H1 (cell line): ENCODE data around the gene RABL6. TPM values are rescaled to one million over a fixed set of nuclear protein-coding genes. Genes with fewer than 3 reads are reported as not detected.

Experiments used
- ASH2L ChIP-seq: fragments of 200-600, 300-600 bp; sonication (generic); IDR thresholded peaks from one replicate; pipeline ENCODE4 v1.7.1; 2017; ENCODE audit warnings: low read length
- CBX8 ChIP-seq: fragments of 300-800, 300-1000 bp; sonication (generic); IDR thresholded peaks from 2 replicates; pipeline ENCODE4 v1.7.1; 2016; ENCODE audit warnings: low read depth, low read length, borderline replicate concordance
- CHD1 ChIP-seq: IDR thresholded peaks from 2 replicates; pipeline ENCODE4 v1.6.1; 2012; ENCODE audit warnings: low read depth, low read length, improper control_type of control experiment
- CREB1 ChIP-seq: IDR thresholded peaks from 2 replicates; pipeline ENCODE4 v1.6.1; 2012; ENCODE audit warnings: inconsistent platforms
- EP300 ChIP-seq, 2 experiments: IDR thresholded peaks; 1 replicate in 1 of 2; 2 replicates in 1 of 2; pipeline ENCODE4 v1.6.1; 2011 to 2012; ENCODE audit warnings: low read depth in 2 of 2, low read length in 2 of 2, mild to moderate bottlenecking in 2 of 2, borderline replicate concordance in 1 of 2, inconsistent platforms in 1 of 2, moderate library complexity in 1 of 2
- EZH2 ChIP-seq: fragments of 200-600 bp; sonication (generic); IDR thresholded peaks from 2 replicates; pipeline ENCODE4 v1.7.1; 2012; ENCODE audit warnings: low read depth, mild to moderate bottlenecking, moderate library complexity, low read length, inconsistent platforms; ENCODE audit not compliant: severe bottlenecking
- FOSL1 ChIP-seq: IDR thresholded peaks from 2 replicates; pipeline ENCODE4 v1.6.1; 2011; ENCODE audit warnings: mild to moderate bottlenecking, low read depth, low read length, moderate library complexity; ENCODE audit not compliant: insufficient read depth
- GABPA ChIP-seq: IDR thresholded peaks from 2 replicates; pipeline ENCODE4 v1.6.1; 2011; ENCODE audit warnings: mild to moderate bottlenecking, low read length, moderate library complexity, borderline replicate concordance; ENCODE audit not compliant: insufficient read depth
- HDAC2 ChIP-seq, 2 experiments: fragments of 300-600 bp in 1 of 2; sonication (generic) in 1 of 2; IDR thresholded peaks; 2 replicates each; pipeline ENCODE4 v1.6.1; 2011 to 2012; ENCODE audit warnings: low read depth in 2 of 2, low read length in 2 of 2, mild to moderate bottlenecking in 2 of 2, moderate library complexity in 2 of 2, borderline replicate concordance in 1 of 2, inconsistent platforms in 1 of 2
- JUN ChIP-seq: IDR thresholded peaks from 2 replicates; pipeline ENCODE4 v1.6.1; 2011; ENCODE audit warnings: low read depth, mild to moderate bottlenecking, improper control_type of control experiment, low read length
- JUND ChIP-seq: IDR thresholded peaks from 2 replicates; pipeline ENCODE4 v1.6.1; 2011; ENCODE audit warnings: mild to moderate bottlenecking, improper control_type of control experiment, low read length
- MAX ChIP-seq: IDR thresholded peaks from 2 replicates; pipeline ENCODE4 v1.6.1; 2012; ENCODE audit warnings: inconsistent platforms
- NANOG ChIP-seq: IDR thresholded peaks from 2 replicates; pipeline ENCODE4 v1.6.1; 2011; ENCODE audit warnings: low read length, low read depth, mild to moderate bottlenecking, inconsistent platforms; ENCODE audit not compliant: insufficient read depth, poor library complexity, severe bottlenecking
- PHF8 ChIP-seq: fragments of 200-600 bp; sonication (generic); conservative IDR thresholded peaks from 2 replicates; pipeline ENCODE4 v1.7.1; 2012; ENCODE audit warnings: low read depth, mild to moderate bottlenecking, inconsistent platforms, low read length, moderate library complexity
- POLR2A ChIP-seq, 2 experiments: IDR thresholded peaks; 1 replicate in 1 of 2; 2 replicates in 1 of 2; pipeline ENCODE4 v1.6.1; 2011; ENCODE audit warnings: low read depth in 2 of 2, low read length in 2 of 2, mild to moderate bottlenecking in 2 of 2; ENCODE audit errors: control extremely low read depth in 1 of 2
- POLR2AphosphoS5 ChIP-seq: IDR thresholded peaks from 2 replicates; pipeline ENCODE4 v1.6.1; 2011; ENCODE audit warnings: low read depth, low read length
- RAD21 ChIP-seq, 2 experiments: IDR thresholded peaks in 1 of 2; conservative IDR thresholded peaks in 1 of 2; 2 replicates each; pipeline ENCODE4 v1.6.1; 2011; ENCODE audit warnings: low read depth in 2 of 2, low read length in 2 of 2, improper control_type of control experiment in 1 of 2, inconsistent platforms in 1 of 2, mild to moderate bottlenecking in 1 of 2, moderate library complexity in 1 of 2
- RXRA ChIP-seq: IDR thresholded peaks from 2 replicates; pipeline ENCODE4 v1.6.1; 2011; ENCODE audit warnings: low read depth, mild to moderate bottlenecking, low read length, moderate library complexity; ENCODE audit not compliant: insufficient read depth
- SAP30 ChIP-seq: fragments of 300-600 bp; sonication (generic); IDR thresholded peaks from 2 replicates; pipeline ENCODE4 v1.7.1; 2012; ENCODE audit warnings: low read length, moderate library complexity, mild to moderate bottlenecking, inconsistent platforms; ENCODE audit not compliant: insufficient read depth, insufficient replicate concordance
- SIX5 ChIP-seq: IDR thresholded peaks from 2 replicates; pipeline ENCODE4 v1.6.1; 2011; ENCODE audit warnings: mild to moderate bottlenecking, low read depth, low read length
- SP1 ChIP-seq: IDR thresholded peaks from 2 replicates; pipeline ENCODE4 v1.6.1; 2011; ENCODE audit warnings: low read depth, low read length
- SP2 ChIP-seq: IDR thresholded peaks from 2 replicates; pipeline ENCODE4 v1.6.1; 2012; ENCODE audit warnings: mild to moderate bottlenecking, low read length, inconsistent platforms
- SP4 ChIP-seq: IDR thresholded peaks from 2 replicates; pipeline ENCODE4 v1.6.1; 2012; ENCODE audit warnings: low read length, inconsistent platforms
- polyA plus RNA-seq, 7 experiments: library from polyadenylated mRNA; depleted of rRNA in 3 of 7; stranded (reverse) in 5 of 7; unstranded in 2 of 7; fragments of >200 nt in 5 of 7; fragments of 200-250 nt in 2 of 7; gene quantifications; 1 replicate in 5 of 7; 2 replicates in 1 of 7; 4 replicates in 1 of 7; pipeline versions ENCODE4 v1.2.1 to v1.2.3, GENCODE V29; 2011 to 2013; ENCODE audit warnings: missing spikeins in 2 of 7, mixed read lengths in 2 of 7
- total RNA-seq: library from RNA; stranded (reverse); fragmentation: NEBNext Ultra II Directional; extraction: Animal tissue kit (Norgen Biotek cat#: 25700); gene quantifications from 2 replicates; pipeline ENCODE4 v1.2.1, GENCODE V29; 2021
- TF ChIP-seq, protein P1 (sequence below): IDR thresholded peaks from 2 replicates; pipeline ENCODE4 v1.6.1; 2011; ENCODE audit warnings: low read depth, mild to moderate bottlenecking, low read length; ENCODE audit not compliant: insufficient read depth

The RABL6 gene
- total and polyA plus RNA-seq, 2 of the 8 experiments (the other 6 are each of a cell fraction or from before 2014, with no cell fraction given) = 70.1 to 130 TPM

- TF ChIP-seq EZH2 = no peak
- TF ChIP-seq RAD21 (IDR thresholded peaks at IDR 0.05 in 1 of 2, conservative IDR thresholded peaks at IDR 0.05 in 1 of 2; ENCODE audit: low read depth in 2 of 2, low read length in 2 of 2) = no peak
- peak; percentile 65 for TF ChIP-seq MAX
- no peak for TF ChIP-seq GABPA
- TF ChIP-seq SP4 = no peak
- TF ChIP-seq ASH2L = no peak
- TF ChIP-seq, protein P1, sequence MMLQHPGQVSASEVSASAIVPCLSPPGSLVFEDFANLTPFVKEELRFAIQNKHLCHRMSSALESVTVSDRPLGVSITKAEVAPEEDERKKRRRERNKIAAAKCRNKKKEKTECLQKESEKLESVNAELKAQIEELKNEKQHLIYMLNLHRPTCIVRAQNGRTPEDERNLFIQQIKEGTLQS = peak; percentile 89
- no peak for TF ChIP-seq SAP30
- TF ChIP-seq NANOG = no peak
- no peak for TF ChIP-seq JUND
- no peak for TF ChIP-seq FOSL1
- TF ChIP-seq EP300 (IDR thresholded peaks at IDR 0.05; ENCODE audit: borderline replicate concordance in 1 of 2, low read depth in 2 of 2, low read length in 2 of 2) = no peak
- no peak for TF ChIP-seq CBX8
- no peak for TF ChIP-seq POLR2A (IDR thresholded peaks at IDR 0.05; ENCODE audit: control extremely low read depth in 1 of 2, low read depth in 2 of 2, low read length in 2 of 2)
- TF ChIP-seq SP2 = no peak
- no peak for TF ChIP-seq CHD1
- peak; percentile 55; the same call in 1 of the 2 replicates for TF ChIP-seq SP1
- TF ChIP-seq JUN = no peak
- no peak for TF ChIP-seq CREB1
- TF ChIP-seq SIX5 = peak; percentile 74
- no peak for TF ChIP-seq RXRA
- no peak for TF ChIP-seq POLR2AphosphoS5
- no peak for TF ChIP-seq HDAC2 (IDR thresholded peaks at IDR 0.05; ENCODE audit: borderline replicate concordance in 1 of 2, low read depth in 2 of 2, low read length in 2 of 2)
- TF ChIP-seq PHF8 = no peak
Measured at GRCh38 chr9:136773386-136774044, 34.2 kb upstream of the RABL6 start (continued).
